Measurements from ENCODE around the gene C1QTNF9.

C1QTNF9 gene

GRCh38 chr13:24265453-24265852 is 43.9 kb upstream of the C1QTNF9 start:
- no peak overlapping the region for H3K27ac ChIP-seq (ENCODE audit: low read depth, low read length)
- no peaks in the 10 kb centered on the region for H3K79me2 ChIP-seq (ENCODE audit: control insufficient read depth, low read length)
- TF ChIP-seq CTCF (IDR thresholded peaks at IDR 0.05; ENCODE audit: low read depth, low read length, poor library complexity, severe bottlenecking) (no peak), EZH2phosphoT487 (IDR thresholded peaks at IDR 0.05; ENCODE audit: borderline replicate concordance, low read length) (no peak)
- H3K27me3 ChIP-seq (ENCODE audit: control insufficient read depth, low read length), result peaks cover 2% of the 10 kb centered on the region; the same call in 1 of the 2 replicates
- H3F3A ChIP-seq (ENCODE audit: control insufficient read depth, insufficient read depth), result no peaks in the 10 kb centered on the region
- H4K20me1 ChIP-seq (ENCODE audit: control insufficient read depth, insufficient read depth, low read depth, low read length), result no peaks in the 10 kb centered on the region
- H3K4me1 ChIP-seq (ENCODE audit: control insufficient read depth, low read length), result peaks cover 3% of the 10 kb centered on the region
- H3K9me2 ChIP-seq (replicated peaks; ENCODE audit: control insufficient read depth, low read length), result no peaks in the 10 kb centered on the region
- no peaks in the 10 kb centered on the region for H3K9me3 ChIP-seq (ENCODE audit: control insufficient read depth, insufficient read depth, low read length)
- no peaks in the 10 kb centered on the region for H3K36me3 ChIP-seq (ENCODE audit: control insufficient read depth, low read length)
- no peak overlapping the region for H3K4me2 ChIP-seq (ENCODE audit: low read length)
- no peak overlapping the region for H3K4me3 ChIP-seq (ENCODE audit: low read length)

GRCh38 chr13:24267274-24267673 is 42.1 kb upstream of the C1QTNF9 start:
- H3K9me3 ChIP-seq (ENCODE audit: control insufficient read depth, insufficient read depth, low read length), result no peaks in the 10 kb centered on the region
- TF ChIP-seq EZH2phosphoT487 (IDR thresholded peaks at IDR 0.05; ENCODE audit: borderline replicate concordance, low read length) (no peak), CTCF (IDR thresholded peaks at IDR 0.05; ENCODE audit: low read depth, low read length, poor library complexity, severe bottlenecking) (no peak)
- H3K4me2 ChIP-seq (ENCODE audit: low read length), result no peak overlapping the region
- no peaks in the 10 kb centered on the region for H3K9me2 ChIP-seq (replicated peaks; ENCODE audit: control insufficient read depth, low read length)
- no peaks in the 10 kb centered on the region for H3F3A ChIP-seq (ENCODE audit: control insufficient read depth, insufficient read depth)
- H3K4me1 ChIP-seq (ENCODE audit: control insufficient read depth, low read length), result peaks cover 20% of the 10 kb centered on the region
- no peaks in the 10 kb centered on the region for H3K36me3 ChIP-seq (ENCODE audit: control insufficient read depth, low read length)
- no peak overlapping the region for H3K4me3 ChIP-seq (ENCODE audit: low read length)
- H3K79me2 ChIP-seq (ENCODE audit: control insufficient read depth, low read length), result no peaks in the 10 kb centered on the region
- no peaks in the 10 kb centered on the region for H4K20me1 ChIP-seq (ENCODE audit: control insufficient read depth, insufficient read depth, low read depth, low read length)
- H3K27me3 ChIP-seq (ENCODE audit: control insufficient read depth, low read length), result peaks cover 4% of the 10 kb centered on the region; the same call in 1 of the 2 replicates
- no peak overlapping the region for H3K27ac ChIP-seq (ENCODE audit: low read depth, low read length)

GRCh38 chr13:24267801-24268200 is 41.6 kb upstream of the C1QTNF9 start:
- Histone ChIP-seq H3K4me1 (ENCODE audit: control insufficient read depth, low read length) (peaks cover 20% of the 10 kb centered on the region), H3F3A (ENCODE audit: control insufficient read depth, insufficient read depth) (no peaks in the 10 kb centered on the region), H3K4me2 (ENCODE audit: low read length) (no peak overlapping the region), H3K27me3 (ENCODE audit: control insufficient read depth, low read length) (peaks cover 4% of the 10 kb centered on the region; the same call in 1 of the 2 replicates), H3K9me2 (replicated peaks; ENCODE audit: control insufficient read depth, low read length) (no peaks in the 10 kb centered on the region), H4K20me1 (ENCODE audit: control insufficient read depth, insufficient read depth, low read depth, low read length) (no peaks in the 10 kb centered on the region), H3K79me2 (ENCODE audit: control insufficient read depth, low read length) (no peaks in the 10 kb centered on the region), H3K36me3 (ENCODE audit: control insufficient read depth, low read length) (no peaks in the 10 kb centered on the region), H3K9me3 (ENCODE audit: control insufficient read depth, insufficient read depth, low read length) (no peaks in the 10 kb centered on the region), H3K27ac (ENCODE audit: low read depth, low read length) (no peak overlapping the region), H3K4me3 (ENCODE audit: low read length) (no peak overlapping the region)
- TF ChIP-seq EZH2phosphoT487 (IDR thresholded peaks at IDR 0.05; ENCODE audit: borderline replicate concordance, low read length) (no peak), CTCF (IDR thresholded peaks at IDR 0.05; ENCODE audit: low read depth, low read length, poor library complexity, severe bottlenecking) (no peak)

Measured in DOHH2 (cell line).